Neuronal stem cell (in vitro differentiated cells): ENCODE data around the gene SPIN1.
"Not testable (repeated sequence)": the region's sequence is repeated elsewhere in the genome, so short reads cannot be mapped to it uniquely, and the experiment has no call there.

Source experiments
- DNase-seq: peaks from one replicate; pipeline ENCODE4 v3.0.0-alpha.2; 2013; ENCODE audit warnings: low spot score
- H2AFZ ChIP-seq: one replicate; pipeline ENCODE4 v1.6.1; 2013; ENCODE audit warnings: mild to moderate bottlenecking, low read length, inconsistent platforms
- H2AK5ac ChIP-seq: 2 replicates; pipeline ENCODE4 v1.6.1; 2013; ENCODE audit warnings: low read depth, mild to moderate bottlenecking, inconsistent platforms, low read length, moderate library complexity, mixed read lengths
- H2BK120ac ChIP-seq: 2 replicates; pipeline ENCODE4 v1.6.1; 2013; ENCODE audit warnings: low read depth, mild to moderate bottlenecking, inconsistent platforms, low read length, moderate library complexity, mixed read lengths
- H2BK12ac ChIP-seq: one replicate; pipeline ENCODE4 v1.6.1; 2013; ENCODE audit warnings: low read length, inconsistent platforms
- H2BK15ac ChIP-seq: 2 replicates; pipeline ENCODE4 v1.6.1; 2013; ENCODE audit warnings: mild to moderate bottlenecking, low read length, inconsistent platforms, mixed read lengths
- H2BK5ac ChIP-seq: one replicate; pipeline ENCODE4 v1.6.1; 2013; ENCODE audit warnings: inconsistent platforms, mild to moderate bottlenecking, low read length, moderate library complexity
- H3K14ac ChIP-seq: one replicate; pipeline ENCODE4 v1.6.1; 2013; ENCODE audit warnings: low read length, inconsistent platforms
- H3K18ac ChIP-seq: 2 replicates; pipeline ENCODE4 v1.6.1; 2013; ENCODE audit warnings: low read length, inconsistent platforms
- H3K23ac ChIP-seq: 2 replicates; pipeline ENCODE4 v1.6.1; 2013; ENCODE audit warnings: low read depth, mild to moderate bottlenecking, mixed read lengths, low read length, inconsistent platforms; ENCODE audit not compliant: poor library complexity
- H3K27ac ChIP-seq: replicated peaks from 3 replicates; pipeline ENCODE4 v1.5.1; 2013; ENCODE audit warnings: low read length, inconsistent platforms
- H3K27me3 ChIP-seq, 3 experiments: 2 replicates each; pipeline ENCODE4 v1.6.1; 2013; ENCODE audit warnings: low read length in 3 of 3, mild to moderate bottlenecking in 2 of 3, inconsistent platforms in 1 of 3, low read depth in 1 of 3, mixed read lengths in 1 of 3, moderate library complexity in 1 of 3; ENCODE audit not compliant: control insufficient read depth in 3 of 3, insufficient read depth in 3 of 3
- H3K36me3 ChIP-seq, 2 donors: replicated peaks in 1 of 2; 2 replicates each; pipeline ENCODE4 v1.6.1; 2013; ENCODE audit warnings: low read length in 2 of 2; ENCODE audit not compliant: control insufficient read depth in 2 of 2, insufficient read depth in 2 of 2
- H3K4ac ChIP-seq: 2 replicates; pipeline ENCODE4 v1.6.1; 2013; ENCODE audit warnings: inconsistent platforms, mild to moderate bottlenecking, low read length, moderate library complexity
- H3K4me1 ChIP-seq, 2 donors: 1 replicate in 1 of 2; 2 replicates in 1 of 2; pipeline ENCODE4 v1.6.1; 2013; ENCODE audit warnings: low read length in 2 of 2, low read depth in 1 of 2; ENCODE audit not compliant: control insufficient read depth in 2 of 2, insufficient read depth in 1 of 2
- H3K4me2 ChIP-seq: one replicate; pipeline ENCODE4 v1.6.1; 2013; ENCODE audit warnings: mild to moderate bottlenecking, low read length, inconsistent platforms; ENCODE audit not compliant: insufficient read depth, poor library complexity, severe bottlenecking
- H3K4me3 ChIP-seq, 2 donors: 2 replicates each; pipeline ENCODE4 v1.5.1; 2013; ENCODE audit warnings: low read length in 2 of 2, mild to moderate bottlenecking in 2 of 2, inconsistent platforms in 1 of 2, moderate library complexity in 1 of 2
- H3K79me1 ChIP-seq: one replicate; pipeline ENCODE4 v1.6.1; 2013; ENCODE audit warnings: low read depth, mild to moderate bottlenecking, inconsistent platforms, low read length, moderate library complexity
- H3K9ac ChIP-seq: one replicate; pipeline ENCODE4 v1.6.1; 2013; ENCODE audit warnings: mild to moderate bottlenecking, low read depth, low read length, inconsistent platforms; ENCODE audit not compliant: poor library complexity
- H3K9me3 ChIP-seq, 2 donors: replicated peaks in 1 of 2; 2 replicates each; pipeline versions ENCODE3 to v1.6.1; 2013; ENCODE audit warnings: low read length in 2 of 2, mild to moderate bottlenecking in 2 of 2, inconsistent platforms in 1 of 2, low read depth in 1 of 2, mixed read lengths in 1 of 2, moderate library complexity in 1 of 2; ENCODE audit not compliant: control insufficient read depth in 2 of 2, insufficient read depth in 1 of 2
- H4K8ac ChIP-seq: one replicate; pipeline ENCODE4 v1.6.1; 2013; ENCODE audit warnings: low read depth, mild to moderate bottlenecking, inconsistent platforms, low read length, moderate library complexity
- H4K91ac ChIP-seq: one replicate; pipeline ENCODE4 v1.6.1; 2013; ENCODE audit warnings: low read length, low read depth, mild to moderate bottlenecking, inconsistent platforms; ENCODE audit not compliant: poor library complexity
- WGBS, 2 donors: extraction: QIAGEN DNeasy Blood & Tissue Kit; methylation state at CpG; one replicate each; pipeline ENCODE4 v1.1.7; 2013; ENCODE audit warnings: missing lambda C conversion rate in 2 of 2, mixed read lengths in 1 of 2; ENCODE audit not compliant: insufficient read length in 2 of 2, insufficient replicate concordance in 1 of 2; ENCODE audit errors: extremely low coverage in 2 of 2; 5-methylcytosine and 5-hydroxymethylcytosine counted together

The SPIN1 gene

GRCh38 chr9:88379352-88379751 is 8.9 kb upstream of the SPIN1 start:
- H3K27me3 ChIP-seq, result no peaks in the 10 kb centered on the region
- no peak overlapping the region for H2AK5ac ChIP-seq
- no CpG with 5 or more reads among the region's 3 CpGs for WGBS, 2 donors

GRCh38 chr9:88380118-88380517 is 8.1 kb upstream of the SPIN1 start:
- H4K91ac ChIP-seq, result no peak overlapping the region
- H3K9me3 ChIP-seq, result no peaks in the 10 kb centered on the region
- H3K79me1 ChIP-seq, result no peaks in the 10 kb centered on the region
- no peak overlapping the region for H2BK12ac ChIP-seq
- H2BK15ac ChIP-seq, result no peak overlapping the region
- H2AK5ac ChIP-seq, result no peak overlapping the region
- DNase-seq, result no peak
- H3K4me2 ChIP-seq, result no peak overlapping the region
- H2BK5ac ChIP-seq, result no peak overlapping the region
- H4K8ac ChIP-seq, result no peak overlapping the region
- no peak overlapping the region for H2BK120ac ChIP-seq
- no peak overlapping the region for H3K27ac ChIP-seq
- H3K27me3 ChIP-seq, result no peaks in the 10 kb centered on the region
- no peak overlapping the region for H3K18ac ChIP-seq
- H3K36me3 ChIP-seq, result no peaks in the 10 kb centered on the region
- no peak overlapping the region for H2AFZ ChIP-seq
- H3K4ac ChIP-seq, result no peak overlapping the region
- H3K14ac ChIP-seq, result no peak overlapping the region
- WGBS, 2 donors, result no CpG with 5 or more reads among the region's 1 CpG
- no peak overlapping the region for H3K9ac ChIP-seq
- H3K4me3 ChIP-seq, result no peak overlapping the region
- H3K23ac ChIP-seq, result no peak overlapping the region
- H3K4me1 ChIP-seq, result no peaks in the 10 kb centered on the region

More at GRCh38 chr9:88379352-88379751, 8.9 kb upstream of the SPIN1 start:
- no peak overlapping the region for H3K14ac ChIP-seq
- H3K9me3 ChIP-seq, result no peaks in the 10 kb centered on the region
- H3K18ac ChIP-seq, result no peak overlapping the region
- no peak overlapping the region for H3K27ac ChIP-seq
- H2BK12ac ChIP-seq, result no peak overlapping the region
- H3K4ac ChIP-seq, result no peak overlapping the region
- H2BK120ac ChIP-seq, result no peak overlapping the region
- no peak overlapping the region for H3K9ac ChIP-seq
- H2BK15ac ChIP-seq, result no peak overlapping the region
- no peak overlapping the region for H3K23ac ChIP-seq
- no peak overlapping the region for H3K4me3 ChIP-seq
- no peak for DNase-seq
- no peak overlapping the region for H2BK5ac ChIP-seq
- no peak overlapping the region for H4K8ac ChIP-seq
- no peaks in the 10 kb centered on the region for H3K79me1 ChIP-seq
- H3K4me1 ChIP-seq, result no peaks in the 10 kb centered on the region
- no peaks in the 10 kb centered on the region for H3K36me3 ChIP-seq
- no peak overlapping the region for H3K4me2 ChIP-seq
- H2AFZ ChIP-seq, result no peak overlapping the region
- no peak overlapping the region for H4K91ac ChIP-seq

- H3K27me3 ChIP-seq, H2BK15ac ChIP-seq, H3K4me1 ChIP-seq, H3K27ac ChIP-seq, H2BK5ac ChIP-seq, H3K9me3 ChIP-seq, H3K4me2 ChIP-seq, H3K79me1 ChIP-seq, H2AFZ ChIP-seq, H4K91ac ChIP-seq, H3K18ac ChIP-seq, H2BK12ac ChIP-seq, DNase-seq, H3K9ac ChIP-seq, H3K4ac ChIP-seq, H3K36me3 ChIP-seq, H3K14ac ChIP-seq, H2BK120ac ChIP-seq, H3K4me3 ChIP-seq, H2AK5ac ChIP-seq, H3K23ac ChIP-seq, H4K8ac ChIP-seq: not testable (repeated sequence)
- 100% methylated on average over 2 of the region's 10 CpGs; no CpG with 5 or more reads in 1 of the 2 donors for WGBS, 2 donors
These were observed 6.9 kb upstream of the SPIN1 start for GRCh38 chr9:88381322-88381721.

- Histone ChIP-seq H3K4ac (no peak overlapping the region), H3K9me3 (peaks cover 0 to 3% of the 10 kb centered on the region in 2 donors), H4K91ac (no peak overlapping the region), H4K8ac (no peak overlapping the region), H3K4me1 (no peaks in the 10 kb centered on the region), H3K23ac (no peak overlapping the region), H3K27me3 (peaks cover 0 to 10% (median 0%) of the 10 kb centered on the region in 3 experiments), H2BK12ac (no peak overlapping the region), H3K36me3 (no peaks in the 10 kb centered on the region), H2AFZ (no peak overlapping the region), H3K79me1 (no peaks in the 10 kb centered on the region), H2BK120ac (no peak overlapping the region), H2BK5ac (no peak overlapping the region), H2AK5ac (no peak overlapping the region), H3K4me2 (no peak overlapping the region), H3K27ac (no peak overlapping the region), H3K4me3 (no peak overlapping the region), H3K9ac (no peak overlapping the region), H2BK15ac (no peak overlapping the region), H3K14ac (no peak overlapping the region), H3K18ac (no peak overlapping the region)
- no peak for DNase-seq
- WGBS, 2 donors, result no CpG with 5 or more reads among the region's 3 CpGs
These were observed 5.1 kb upstream of the SPIN1 start for GRCh38 chr9:88383176-88383575.
